Activated CD4-positive, alpha-beta T cell treated with anti-CD3 and anti-CD28 coated beads for 48 hours (primary cell): ENCODE measurements around the gene DCANP1.

Experiments used
- DNase-seq: peaks from one replicate; pipeline ENCODE4 v3.0.0-alpha.2; 2020

Gene DCANP1

DNA sequence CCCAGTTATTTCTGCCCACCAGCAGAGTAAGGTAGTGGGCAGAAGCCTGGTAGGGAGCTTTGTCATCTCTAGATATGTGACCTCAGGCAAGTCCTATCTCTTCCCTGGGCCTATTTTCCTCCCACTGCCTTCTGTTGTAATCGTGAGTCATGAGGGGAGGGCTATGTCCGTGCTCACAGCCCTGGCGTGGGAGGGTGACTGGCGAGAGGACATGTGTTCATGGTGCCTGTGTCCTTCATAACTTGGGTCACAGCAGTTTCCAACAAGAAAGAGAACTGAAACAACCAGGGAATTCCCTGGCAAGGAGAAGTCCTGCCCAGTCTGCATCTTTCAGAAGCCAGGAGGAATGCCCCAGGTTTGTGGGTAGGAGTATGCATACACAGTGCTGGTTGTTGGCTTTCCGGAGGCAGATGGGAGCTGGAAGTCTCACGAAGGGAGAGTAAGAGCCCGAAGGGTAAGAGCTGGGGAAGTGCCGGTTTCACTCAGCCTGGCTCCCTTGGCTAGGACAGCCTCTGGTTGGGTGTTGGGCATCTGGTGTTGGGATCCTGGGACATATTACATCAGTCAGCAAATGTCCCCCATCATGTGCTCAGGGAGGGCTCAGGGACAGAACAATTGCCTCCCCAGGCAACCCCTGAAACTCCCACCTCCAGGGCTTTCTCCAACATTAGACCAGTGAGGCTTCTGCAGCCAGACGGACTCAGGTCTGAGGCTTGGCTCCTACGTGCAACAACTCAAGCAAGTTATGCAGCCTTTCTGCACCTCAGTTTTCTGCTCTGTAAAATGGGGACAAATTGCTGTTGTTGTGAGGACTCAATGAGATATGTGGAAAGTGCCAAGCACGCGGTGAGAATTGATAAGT, 9.3 kb upstream of the DCANP1 start:
- DNase-seq, result no peak

DNA sequence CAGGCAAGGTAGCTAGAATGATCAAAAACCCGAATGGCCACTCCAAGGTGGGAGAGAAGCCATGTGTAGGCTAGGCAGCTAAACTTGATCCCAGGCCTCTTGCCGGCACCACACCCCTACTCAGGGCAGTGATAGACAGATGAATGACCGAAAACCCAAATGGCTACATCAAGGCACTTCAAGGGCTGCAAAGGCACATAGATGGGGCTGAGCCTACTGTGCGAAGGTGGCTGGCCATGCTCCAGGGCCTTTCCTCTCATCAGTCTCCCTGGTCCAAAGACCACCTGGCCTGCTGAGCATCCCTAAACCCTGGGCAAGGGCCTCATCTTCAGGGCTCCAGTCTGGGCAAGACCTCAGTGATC, 8.7 kb upstream of the DCANP1 start:
- no peak for DNase-seq

DNA sequence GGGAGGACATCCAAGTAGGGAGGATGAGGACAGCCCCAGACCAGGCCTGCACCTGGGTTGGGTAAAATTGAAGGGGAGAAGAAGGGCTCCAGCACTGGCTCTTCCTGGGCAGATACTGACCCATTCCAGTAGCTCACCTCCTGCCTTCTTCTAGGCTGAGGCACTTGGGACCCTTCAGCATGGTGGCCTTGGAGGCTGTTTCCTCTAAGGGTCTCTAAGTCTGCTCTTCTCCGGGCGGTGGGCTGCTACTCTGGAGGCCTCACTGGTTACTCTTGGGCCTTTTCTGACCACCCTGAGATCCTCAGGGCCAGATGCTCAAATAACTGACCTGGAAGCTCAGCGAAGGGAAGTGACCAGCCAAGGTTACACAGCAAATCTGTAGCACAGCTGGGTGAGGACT, 7.8 kb upstream of the DCANP1 start:
- no peak for DNase-seq

DNA sequence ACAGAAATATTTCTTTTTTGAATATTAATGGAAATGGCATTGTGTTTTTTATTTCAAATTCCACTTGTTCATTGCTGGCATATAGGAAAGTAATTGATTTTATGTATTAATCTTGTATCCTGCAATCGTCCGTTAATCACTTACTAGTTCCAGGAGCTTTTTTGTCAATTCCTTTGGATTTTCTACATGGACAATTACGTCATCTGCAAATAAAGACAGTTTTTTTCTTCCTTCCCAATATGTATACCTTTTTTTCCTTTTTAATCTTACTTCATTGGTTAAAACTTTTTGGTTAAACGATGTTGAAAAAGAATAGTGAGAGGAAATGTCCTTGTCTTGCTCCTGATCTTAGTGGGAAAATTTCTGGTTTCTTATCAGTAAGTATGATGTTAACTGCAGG, 6.5 kb upstream of the DCANP1 start:
- DNase-seq, result no peak

DNA sequence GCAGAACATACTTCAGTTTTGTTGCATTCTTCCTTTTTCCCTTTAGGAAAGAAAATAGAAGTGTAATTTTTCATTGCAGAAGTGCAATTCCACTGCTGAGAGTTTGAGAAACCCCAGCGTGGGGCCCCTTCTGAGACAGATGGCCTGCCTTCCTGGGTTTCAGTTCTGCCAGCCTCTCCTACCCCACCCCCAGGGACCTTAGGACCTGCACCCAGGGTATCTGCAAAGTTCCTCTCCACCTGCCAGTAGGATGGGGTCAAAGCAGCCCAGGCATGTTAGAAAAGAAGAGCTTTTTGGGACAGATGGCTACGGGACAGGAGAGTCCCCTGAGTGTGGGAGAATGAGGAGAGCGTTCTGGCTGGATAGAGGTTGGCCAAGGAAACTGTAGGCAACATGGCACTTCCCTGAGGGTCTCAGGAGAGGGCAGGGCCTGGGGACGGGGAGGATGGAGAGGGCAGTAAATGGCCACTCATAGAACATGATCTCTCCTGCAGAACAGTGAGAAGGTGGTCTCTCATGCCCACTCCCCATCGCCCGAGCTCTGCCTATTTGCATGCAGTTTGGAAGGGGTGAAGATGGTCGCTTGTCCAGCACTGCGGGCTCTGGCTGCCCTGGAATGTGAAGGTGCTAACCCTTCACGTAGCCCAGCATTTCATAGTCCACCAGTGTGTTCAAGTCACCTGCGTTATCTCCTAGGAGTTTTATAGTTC, 5.3 kb upstream of the DCANP1 start, which contains the start of gene TIFAB:
Gene TIFAB (minus strand): TSS at position 31 of the 710 bp plus-strand sequence. CDS start 2,412 bp downstream, outside the sequence.
- DNase-seq, result no peak

DNA sequence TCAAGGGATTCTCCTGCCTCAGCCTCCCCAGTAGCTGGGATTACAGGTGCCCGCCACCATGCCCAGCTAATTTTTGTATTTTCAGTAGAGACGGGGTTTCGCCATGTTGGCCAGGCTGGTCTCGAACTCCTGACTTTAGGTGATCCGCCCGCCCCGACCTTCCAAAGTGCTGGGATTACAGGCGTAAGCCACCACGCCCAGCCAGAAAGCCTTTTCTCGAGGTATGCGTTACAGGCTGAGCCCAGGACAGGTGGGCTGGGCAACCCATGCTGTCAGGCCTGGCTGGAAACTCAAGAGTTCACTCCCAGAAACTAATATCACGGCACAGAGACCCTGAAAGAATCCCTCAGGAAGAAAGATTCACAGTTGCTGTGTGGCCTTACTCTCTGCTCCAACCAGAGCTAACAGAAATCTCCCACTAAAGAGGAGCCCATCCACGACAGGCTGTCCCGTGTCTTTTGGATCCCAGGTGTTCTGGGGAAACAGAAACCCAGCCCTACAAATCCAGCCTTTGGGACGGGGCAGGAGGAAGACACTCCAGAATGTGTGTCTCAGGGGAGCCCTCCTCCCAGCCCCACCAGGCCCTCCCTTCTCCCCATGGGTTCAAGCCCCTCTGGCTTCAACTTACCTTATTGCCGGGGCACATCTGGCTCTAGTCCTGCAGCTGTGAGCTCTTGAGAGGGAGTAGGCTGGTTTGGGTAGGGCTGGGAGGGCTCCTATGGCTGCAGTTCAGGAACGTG, 4.6 kb upstream of the DCANP1 start:
- DNase-seq, result no peak

DNA sequence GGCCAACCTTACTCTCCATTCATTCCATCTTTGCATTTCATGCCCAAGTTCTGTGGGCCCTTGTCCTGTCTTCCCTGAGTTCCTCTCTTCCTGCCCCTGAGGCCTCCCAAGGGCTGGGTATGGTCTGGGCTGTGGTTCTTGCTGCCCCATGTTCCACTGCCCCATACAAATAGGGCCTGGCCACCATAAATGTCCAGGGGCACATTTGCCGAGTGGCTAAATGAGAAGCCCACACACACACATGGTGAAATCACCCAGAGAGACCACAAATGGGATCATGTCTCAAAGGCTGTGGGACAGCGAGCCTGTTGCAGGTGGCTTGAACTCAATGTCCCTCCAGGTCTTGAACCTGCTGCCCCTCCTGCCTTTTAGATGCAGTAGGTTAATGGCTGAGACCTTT, 3.8 kb upstream of the DCANP1 start:
- DNase-seq, result no peak

DNA sequence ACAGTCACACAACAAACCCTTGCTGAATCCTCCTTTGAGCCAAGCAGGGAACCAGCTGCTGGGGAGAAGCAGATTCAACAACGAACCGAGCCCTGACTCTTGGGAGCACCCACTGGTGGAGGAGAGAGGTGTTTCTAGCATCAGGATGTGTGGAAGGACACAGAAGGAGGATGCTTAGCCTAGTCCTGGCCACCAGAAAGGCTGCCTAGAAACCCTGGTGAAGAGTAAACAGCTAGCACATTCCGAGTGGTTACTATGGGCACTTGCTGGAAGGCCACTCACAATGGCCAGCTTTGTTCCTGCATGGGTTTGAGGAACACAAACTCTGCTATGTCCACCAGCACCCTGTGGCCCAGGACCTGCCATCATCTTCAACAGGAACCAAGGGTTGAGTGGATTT, 3.2 kb upstream of the DCANP1 start:
- DNase-seq, result no peak

DNA sequence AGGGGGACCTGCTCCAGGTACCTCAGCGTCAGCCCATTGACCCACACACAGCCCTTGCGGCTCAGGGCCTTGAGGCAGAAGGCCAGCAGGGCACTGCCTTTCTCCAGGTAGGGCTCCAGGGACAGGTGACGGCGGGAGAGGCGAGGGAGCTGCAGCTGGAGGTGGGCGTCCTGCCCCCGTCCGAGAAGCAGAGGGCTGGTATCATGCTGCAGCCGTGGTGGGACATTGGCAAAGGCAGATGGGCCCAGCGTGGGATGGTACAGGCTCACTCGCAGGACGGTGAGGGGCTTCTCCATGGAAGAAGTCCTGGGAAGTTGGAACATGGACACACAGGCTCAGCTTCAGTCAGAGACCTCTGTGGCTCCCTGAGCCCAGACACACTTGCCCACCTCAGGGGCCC, 2.5 kb upstream of the DCANP1 start:
- DNase-seq, result no peak

DNA sequence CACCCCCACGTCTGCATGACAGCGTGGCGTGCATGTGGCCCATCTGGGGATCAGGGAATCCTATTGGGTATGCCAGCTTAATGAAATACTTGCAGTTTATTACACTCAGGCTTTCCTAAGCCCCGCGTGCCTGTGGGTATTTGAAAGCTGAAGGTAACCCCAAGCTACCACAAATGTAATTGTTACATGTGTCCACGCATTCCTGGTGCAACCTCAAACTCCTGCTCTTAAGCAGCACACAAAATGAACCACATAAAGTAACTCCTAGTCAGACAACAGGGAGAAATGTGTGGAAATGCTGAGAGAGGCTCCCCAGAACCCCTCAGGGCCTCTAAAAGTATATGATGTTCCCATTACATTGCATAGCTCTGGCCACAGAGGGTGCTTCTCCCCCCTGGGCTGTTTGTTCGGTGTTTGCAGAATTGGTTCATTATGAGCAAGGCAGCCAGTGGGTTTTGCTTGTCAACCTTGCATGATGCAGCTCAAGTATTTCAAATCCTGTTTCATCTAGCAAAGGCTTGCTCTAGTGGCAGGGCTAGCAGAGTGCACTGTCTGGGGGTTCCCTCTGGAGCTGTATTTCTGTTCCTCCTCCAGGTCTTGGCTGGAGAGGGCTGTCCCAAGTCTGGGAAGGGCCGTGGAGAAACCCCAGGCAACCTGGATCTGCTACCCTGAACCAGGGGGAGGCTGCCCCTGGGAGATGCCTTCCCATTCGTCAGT, 1.8 kb upstream of the DCANP1 start:
- DNase-seq, result no peak

DNA sequence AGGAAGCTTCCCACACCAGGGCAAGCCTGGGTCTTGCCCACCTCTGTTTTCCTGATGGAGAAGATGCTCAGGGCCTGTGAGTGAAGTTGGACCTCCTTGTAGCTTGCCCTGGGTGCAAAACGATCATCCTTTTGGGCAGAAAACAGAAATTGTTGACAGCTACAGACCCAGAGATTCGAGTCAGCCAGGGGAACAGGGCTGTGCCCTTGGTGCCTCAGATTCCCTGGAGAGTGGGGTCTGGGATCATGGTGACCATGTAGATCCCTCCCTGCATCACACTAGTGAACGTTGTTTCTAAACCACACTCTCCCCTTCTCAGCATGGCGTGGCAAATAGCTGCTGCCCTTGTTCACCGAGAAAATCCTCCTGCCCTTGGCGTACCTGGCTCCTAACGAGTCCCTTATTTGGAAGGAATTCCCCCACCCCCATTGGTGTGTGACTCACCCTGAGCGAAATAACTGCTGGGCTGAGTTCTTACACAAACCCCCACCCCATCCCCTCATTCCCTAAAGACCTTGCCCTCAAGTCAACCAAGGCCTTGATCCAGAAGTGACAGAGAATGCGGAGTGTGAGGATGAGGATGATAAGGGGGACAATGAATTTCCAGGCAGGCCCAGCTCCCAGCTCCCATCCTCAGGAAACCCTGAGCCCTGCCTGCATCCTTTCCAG, 1.1 kb upstream of the DCANP1 start:
- no peak for DNase-seq

DNA sequence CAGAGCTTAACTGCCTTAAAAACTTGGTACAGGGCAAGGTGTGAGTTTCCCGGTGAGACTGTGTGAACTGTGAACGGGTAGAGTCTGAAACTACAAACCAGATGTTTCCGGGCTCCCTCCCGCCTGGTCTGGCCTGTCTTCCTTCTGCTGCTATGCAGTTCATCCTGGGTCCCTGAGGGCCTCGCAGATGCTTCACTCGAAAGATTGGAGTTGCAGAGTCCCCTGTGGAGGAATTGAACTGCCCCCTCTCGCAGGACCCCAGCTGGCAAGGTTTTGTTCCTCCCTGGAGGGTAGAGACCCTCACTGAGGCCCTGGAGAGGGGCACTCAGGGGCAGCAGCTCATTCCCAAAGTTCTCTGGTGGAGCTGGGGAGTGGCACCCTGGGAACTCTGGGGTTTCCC, 533 bp downstream of the DCANP1 start:
- DNase-seq, result no peak

DNA sequence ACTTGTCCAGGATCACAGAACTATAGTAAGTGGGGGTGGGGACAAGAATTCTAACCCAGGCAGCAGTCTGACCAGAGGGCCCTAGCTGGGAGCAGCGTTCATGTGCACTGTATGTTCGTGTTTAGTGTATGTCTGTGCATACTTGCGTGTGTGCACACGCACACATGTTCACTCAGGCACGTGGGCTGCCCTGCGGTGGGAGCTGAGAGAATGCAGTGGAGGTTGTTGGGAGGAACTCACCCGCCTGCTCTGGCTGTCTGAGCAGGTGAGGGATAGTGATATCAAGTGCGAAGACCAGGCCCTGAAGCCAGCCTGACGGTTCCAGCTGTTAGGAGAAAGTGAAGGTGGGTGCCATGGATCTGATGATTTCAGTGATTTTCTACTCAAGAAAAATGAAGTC, 942 bp downstream of the DCANP1 start:
- DNase-seq, result no peak

DNA sequence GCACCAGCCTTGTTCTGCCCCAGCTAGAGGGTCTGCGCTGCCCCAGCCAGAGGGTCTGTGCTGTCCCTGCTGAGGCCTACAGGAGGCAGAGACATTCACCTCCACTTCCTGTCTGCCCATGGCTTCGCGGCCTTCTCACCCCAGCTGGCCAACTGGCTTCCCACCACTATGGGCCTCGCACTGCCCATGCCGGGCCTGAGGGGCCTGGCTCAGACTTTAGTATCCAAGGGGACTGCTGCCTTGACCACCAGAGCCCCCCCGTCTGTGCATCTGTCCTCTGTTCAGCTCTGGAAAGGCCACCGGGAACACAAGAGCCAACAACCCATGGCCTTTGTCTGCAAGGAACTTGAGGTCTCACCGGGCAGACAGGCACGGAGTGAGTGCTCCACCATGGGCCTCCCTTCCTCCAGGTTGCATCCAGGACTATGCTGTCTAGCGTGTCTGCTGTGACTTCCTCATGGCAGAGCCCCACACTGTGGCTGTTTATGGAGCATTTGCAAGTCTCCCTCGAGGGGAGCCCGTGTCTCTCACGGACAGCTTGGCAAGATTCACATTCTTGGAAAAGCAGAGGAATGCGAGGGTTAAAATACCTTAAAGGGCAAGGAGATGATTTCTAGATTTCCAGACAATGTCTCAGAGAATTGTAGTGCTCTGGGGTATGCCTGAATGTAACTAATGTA, 1.7 kb downstream of the DCANP1 start:
- no peak for DNase-seq

DNA sequence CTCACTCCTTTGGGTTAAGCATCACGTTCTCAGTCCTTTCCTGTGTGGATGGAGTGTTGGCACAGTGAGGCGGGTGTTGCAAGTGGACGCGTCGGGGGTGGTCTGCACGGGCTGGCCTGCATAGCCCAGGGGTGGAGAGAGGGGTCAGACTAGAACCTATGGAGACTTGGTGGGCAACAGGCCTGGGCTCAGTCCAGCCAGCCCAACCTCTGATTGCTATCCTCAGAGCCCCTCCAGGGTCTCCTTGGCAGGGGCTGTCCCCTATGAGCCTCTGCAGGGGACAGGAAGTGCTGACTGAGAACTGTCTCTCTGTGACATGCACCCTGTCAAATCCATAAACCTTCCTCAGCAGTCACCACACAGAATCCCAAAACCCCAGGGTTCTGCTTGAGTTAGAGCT, 2.3 kb downstream of the DCANP1 start:
- DNase-seq, result no peak

DNA sequence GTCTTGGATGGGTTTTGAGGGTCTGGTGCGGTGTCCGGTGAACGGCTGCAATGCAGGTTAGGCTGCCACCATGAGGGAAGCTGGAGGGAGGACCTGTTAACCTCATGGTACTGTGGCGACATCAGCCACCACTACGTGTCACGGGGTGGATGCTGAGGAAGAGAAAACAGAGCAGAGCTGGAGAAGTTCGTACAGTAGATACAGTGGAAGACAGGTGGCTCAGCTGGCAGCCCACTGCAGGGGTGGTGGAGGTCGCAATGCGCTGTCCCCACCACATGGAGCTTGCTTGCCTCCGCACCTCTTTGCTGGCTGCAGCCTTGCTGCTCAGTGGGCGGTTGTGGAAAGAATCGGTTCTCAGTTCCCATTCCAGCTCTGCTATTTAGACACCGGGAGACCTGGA, 2.8 kb downstream of the DCANP1 start:
- DNase-seq, result no peak

DNA sequence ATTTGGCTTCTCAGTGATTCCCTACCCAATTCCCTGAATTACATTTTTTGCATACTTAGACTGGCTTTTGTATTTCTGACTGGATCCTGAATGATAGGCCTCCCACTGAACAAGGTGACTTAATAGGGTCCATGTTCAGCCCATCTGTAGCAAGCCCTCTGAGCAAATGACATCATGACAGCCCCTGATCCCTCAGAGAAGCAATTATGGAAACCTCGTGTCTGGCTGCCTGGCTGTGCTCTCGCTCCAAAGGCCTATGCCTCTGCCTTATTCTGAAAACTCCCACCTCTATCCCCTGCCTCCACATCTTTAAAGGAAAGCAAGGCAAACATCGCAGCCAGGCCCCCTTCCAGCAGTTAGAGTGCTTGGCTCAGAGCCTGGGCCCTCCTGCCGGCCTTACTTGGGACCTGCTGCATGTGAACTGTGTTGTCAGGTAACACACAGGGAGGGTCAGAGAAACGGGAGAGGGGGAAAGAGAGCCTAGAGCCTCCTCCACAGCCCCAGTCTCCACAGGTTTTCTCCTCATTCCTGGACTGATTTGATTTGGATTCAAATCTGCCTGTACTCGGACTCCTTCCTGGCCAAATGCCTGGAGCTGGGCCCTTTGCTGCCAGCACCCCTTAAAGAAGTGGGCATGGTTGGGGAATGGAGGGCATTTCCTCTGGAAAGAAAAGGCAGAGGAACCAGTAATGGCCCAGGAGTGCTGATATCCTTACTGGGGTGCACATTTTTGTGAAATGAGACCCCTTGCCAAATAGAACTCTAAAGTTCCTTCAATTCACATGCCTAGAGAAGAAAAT, 3.8 kb downstream of the DCANP1 start:
- DNase-seq, result no peak

DNA sequence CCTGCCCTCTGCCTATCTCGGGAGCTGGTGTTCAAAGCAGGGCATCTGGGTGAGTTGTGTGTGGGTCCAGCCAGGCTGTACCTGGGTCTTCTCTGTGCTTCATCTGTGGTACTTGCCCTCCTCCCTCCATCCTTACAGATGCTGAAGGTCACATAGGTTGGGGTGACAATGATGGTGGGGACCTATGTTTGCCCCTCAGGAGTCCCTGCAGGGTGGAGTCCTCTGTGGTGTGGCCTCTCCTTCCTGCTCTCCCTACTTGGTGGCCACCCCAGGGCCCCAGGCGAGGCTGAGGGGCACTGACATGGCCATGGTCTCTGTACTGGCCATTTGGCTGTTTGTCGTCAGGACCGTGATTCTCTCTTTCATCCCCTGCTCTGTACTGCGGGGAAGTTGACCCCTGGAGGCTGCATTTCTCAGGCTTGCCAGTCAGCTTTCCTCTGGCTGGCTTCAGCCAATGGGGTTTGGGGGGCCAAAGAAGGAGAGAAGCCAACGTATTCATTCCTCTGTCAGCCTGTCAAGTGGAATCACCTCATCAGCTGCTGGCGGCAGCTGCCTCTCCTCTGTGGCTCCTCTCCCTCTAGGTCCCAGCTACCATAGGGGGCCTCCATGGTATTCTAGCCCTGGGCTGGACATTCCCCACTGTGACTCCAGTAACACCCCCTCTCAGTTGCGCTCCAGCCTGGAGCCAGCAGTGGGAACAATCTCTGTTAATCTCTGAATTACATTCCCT, 4.6 kb downstream of the DCANP1 start:
- DNase-seq, result no peak

DNA sequence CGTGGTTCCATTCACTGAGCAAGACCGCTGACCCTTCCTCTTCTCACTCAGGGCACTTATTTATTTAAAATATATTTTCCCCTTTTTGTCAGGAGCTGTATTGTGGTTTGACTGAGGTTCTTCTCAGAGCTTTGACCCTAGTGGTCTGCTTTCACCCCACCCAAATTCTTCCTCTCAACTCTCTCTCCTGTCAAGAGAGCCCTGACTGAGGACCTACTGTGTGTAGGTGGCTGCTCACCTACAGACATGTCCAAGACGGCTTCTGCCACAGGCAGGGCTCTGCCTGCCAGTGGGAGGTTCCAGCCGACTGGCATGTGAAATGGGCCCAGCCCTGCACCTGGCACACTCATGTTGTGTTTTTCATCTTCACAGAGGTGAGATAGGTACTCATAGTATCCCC, 5.2 kb downstream of the DCANP1 start:
- no peak for DNase-seq

DNA sequence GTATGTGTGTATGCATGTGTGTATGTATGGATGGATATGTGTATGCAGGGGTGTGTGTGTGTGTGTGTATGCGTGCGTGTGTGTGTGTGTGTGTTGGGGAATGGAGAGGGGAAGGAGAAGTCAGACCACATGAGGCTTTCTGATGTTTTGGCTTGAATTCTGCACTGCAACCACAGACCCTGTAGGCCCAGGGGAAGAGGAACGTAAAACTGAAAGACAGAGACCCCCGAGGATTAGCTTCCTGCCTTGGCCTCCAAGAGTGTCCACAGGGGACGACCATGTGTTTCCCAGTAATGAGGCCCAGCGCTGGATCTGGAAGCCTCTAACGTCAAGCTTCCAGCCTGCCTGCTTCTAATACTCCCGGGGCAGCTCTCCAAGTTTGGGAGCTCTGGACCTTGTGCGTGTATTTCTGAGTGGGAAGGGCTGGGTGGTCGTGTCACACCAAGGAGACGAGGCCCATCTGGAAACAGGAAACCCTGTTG, 5.8 kb downstream of the DCANP1 start:
- no peak for DNase-seq
